HG03439 (cell line): Measurements from ENCODE around the gene KRTAP5-5.
"Not testable (repeated sequence)": the region's sequence is repeated elsewhere in the genome, so short reads cannot be mapped to it uniquely, and the experiment has no call there.

Experiments used
- ATAC-seq: cut with Tn5 transposase; IDR thresholded peaks from one replicate; pipeline ENCODE4 v1.9.1; 2021; ENCODE audit warnings: mild to moderate bottlenecking, moderate library complexity; ENCODE audit not compliant: unreplicated experiment

Gene KRTAP5-5

DNA sequence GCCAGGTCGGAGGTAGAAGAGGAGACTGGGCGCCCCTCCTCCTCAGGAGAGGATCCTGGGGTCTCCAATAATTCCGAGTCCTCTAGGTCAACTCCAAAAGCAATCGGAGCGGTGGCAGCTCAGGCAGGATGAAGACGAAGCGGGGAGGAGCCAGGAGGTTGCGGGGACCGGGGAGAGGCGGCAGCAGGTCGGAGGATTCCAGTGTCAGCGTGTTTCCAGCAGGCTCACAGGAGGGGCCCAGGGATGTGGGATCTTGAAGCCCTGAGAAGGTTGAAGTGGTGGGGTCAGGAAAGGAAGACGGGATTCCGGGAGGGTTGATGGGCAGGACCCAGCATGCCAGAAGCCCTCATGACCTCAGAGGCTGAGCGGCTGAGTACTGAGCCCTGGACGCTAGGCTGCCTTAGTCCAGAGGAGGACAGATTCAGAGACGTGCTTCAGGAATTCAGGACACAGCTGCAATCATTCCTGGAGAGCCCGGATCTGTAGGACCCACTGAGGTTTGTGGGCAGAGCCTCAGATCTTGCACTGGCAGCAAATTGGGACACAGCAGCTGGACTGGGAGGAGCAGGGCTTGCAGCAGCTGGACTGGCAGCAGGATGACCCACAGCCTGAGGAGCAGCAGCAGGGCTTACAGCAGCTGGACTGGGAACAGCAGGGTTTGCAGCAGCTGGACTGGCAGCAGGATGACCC lies 22.3 kb upstream of the KRTAP5-5 start:
- ATAC-seq, result not testable (repeated sequence)

GRCh38 chr11:1607901-1608300 lies 21.7 kb upstream of the KRTAP5-5 start:
- not testable (repeated sequence) for ATAC-seq

DNA sequence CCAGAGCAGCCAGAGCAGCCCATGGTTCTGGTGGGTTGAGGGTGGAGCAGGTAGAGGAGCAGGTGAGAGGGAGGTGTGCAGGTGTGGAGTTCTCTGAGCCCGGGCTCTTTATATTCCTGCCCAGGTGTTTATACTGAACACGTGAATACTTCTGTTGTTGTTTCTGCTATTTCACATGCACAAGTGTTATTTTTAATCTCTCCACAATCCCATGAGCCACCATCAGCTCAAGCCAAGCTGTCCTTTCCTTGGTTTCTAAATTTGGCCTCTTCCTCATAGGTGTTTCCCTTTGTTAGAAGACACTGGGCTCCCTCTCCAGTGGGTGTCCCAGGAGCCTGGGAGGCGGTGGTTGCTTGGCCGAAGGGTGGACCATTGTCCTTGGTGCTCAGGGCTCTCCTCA lies 21.2 kb upstream of the KRTAP5-5 start, which contains the start of gene KRTAP5-3:
Gene KRTAP5-3 (minus strand): TSS at position 101 of the 400 bp plus-strand sequence. CDS start 78 bp downstream, at position 23.
- no peak for ATAC-seq

GRCh38 chr11:1618231-1618630 lies 11.3 kb upstream of the KRTAP5-5 start:
- no peak for ATAC-seq

- no peak for ATAC-seq
These were observed 10.1 kb upstream of the KRTAP5-5 start for GRCh38 chr11:1619449-1619848.

- no peak for ATAC-seq
These were observed 7.5 kb upstream of the KRTAP5-5 start, which contains the start of gene KRTAP5-4 for GRCh38 chr11:1622086-1622485. KRTAP5-4 (minus strand) TSS chr11:1622138; CDS start chr11:1622093, 45 bp downstream.

- ATAC-seq, result no peak
These were observed 5.9 kb upstream of the KRTAP5-5 start for GRCh38 chr11:1623716-1624115.

DNA sequence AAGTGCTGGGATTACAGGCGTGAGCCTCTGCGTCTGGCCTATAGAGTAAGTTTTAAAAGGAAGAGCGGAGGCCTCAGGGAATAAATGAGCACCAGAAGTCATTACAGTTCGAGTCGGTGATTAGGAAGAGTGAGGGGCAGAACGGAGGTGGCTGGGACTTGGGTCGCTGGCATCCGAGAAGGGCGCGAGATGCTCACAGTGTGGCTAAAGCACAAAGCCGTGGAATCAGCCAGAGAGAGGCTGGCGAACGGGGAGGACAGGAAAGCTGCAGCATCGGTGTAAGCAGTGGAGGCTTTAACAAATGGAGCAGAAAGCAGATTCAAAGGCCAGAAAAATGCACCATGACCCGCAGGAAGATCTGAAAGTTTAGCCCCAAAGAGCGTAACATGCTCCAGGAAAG lies 5.0 kb upstream of the KRTAP5-5 start:
- no peak for ATAC-seq

GRCh38 chr11:1625541-1625940 lies 4.0 kb upstream of the KRTAP5-5 start:
- ATAC-seq, result no peak

GRCh38 chr11:1628506-1629325 lies 859 bp upstream of the KRTAP5-5 start:
- ATAC-seq, result no peak

DNA sequence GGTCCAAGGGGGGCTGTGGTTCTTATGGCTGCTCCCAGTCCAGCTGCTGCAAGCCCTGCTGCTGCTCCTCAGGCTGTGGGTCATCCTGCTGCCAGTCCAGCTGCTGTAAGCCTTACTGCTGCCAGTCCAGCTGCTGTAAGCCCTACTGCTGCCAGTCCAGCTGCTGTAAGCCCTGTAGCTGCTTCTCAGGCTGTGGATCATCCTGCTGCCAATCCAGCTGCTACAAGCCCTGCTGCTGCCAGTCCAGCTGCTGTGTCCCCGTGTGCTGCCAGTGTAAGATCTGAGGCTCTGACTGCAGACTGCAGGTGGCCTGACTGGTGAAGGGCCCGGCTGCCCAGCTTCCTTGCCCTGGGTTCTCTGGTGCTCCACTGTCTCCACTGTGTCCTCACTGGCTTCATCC lies 696 bp downstream of the KRTAP5-5 start:
- ATAC-seq, result no peak

DNA sequence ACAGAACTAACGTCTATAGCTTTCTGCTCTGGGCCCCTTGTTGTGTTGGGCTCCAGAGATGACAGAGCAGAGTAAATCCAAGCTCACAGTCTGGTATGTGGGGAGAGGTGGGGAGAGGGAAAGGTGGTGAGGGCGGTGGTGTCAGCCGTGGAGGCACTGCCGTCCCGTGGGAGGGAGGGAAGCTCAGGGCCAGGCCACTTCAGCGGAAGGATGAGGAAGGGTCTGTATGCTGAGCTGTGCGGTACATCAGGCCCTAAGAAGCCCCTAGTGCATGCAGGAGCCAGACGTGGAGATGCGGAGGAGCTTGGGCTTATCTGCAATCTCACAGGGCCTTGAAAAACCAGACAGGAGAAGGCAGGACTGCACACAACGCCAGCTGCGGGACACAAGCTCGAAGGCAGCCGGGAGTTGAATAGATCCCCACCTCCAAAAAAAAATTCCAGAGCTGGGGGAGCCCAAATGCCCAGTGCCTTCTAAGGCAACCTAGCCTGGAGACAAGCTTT lies 1.5 kb downstream of the KRTAP5-5 start:
- ATAC-seq, result no peak

GRCh38 chr11:1632053-1632714 lies 2.6 kb downstream of the KRTAP5-5 start:
- no peak for ATAC-seq

DNA sequence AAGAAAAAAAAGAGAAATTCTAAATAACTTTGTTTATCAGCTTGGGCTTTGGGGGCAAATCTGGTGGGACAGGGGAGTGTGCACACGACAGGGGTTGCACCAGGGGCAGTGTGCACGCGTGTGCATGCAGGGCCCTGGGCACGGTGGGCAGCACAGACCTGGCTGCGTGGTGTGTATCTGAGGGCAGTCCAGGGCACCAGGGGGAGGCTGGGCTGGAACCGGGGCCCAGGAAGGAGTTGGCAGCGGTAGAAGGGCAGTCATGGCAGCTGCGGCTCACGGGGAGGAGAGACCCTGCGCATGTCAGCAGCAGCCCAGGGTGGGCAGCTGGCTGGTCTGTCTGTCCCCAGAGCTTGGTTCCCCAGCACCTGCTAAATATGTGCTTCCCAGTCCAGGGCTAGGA lies 4.3 kb downstream of the KRTAP5-5 start:
- no peak for ATAC-seq

GRCh38 chr11:1636291-1636950 lies 6.8 kb downstream of the KRTAP5-5 start:
- no peak for ATAC-seq

- ATAC-seq, result no peak
These were observed 8.1 kb downstream of the KRTAP5-5 start for GRCh38 chr11:1637628-1638027.

DNA sequence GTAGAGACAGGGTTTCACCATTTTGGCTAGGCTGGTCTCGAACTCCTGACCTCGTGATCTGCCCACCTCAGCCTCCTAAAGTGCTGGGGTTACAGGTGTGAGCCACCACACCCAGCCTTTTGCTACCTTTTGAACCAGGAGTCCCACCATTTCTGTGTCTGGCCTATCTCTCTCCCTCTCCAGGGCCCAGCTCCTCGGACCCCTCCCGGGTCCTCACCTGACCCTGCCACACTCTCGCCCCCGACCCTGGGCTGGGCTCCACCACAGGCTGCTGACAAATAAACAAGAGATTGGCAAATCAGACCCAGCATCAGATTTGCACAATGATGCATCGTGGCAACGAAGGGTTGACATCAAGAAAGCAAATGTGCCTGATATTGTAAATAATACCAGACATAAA lies 8.8 kb downstream of the KRTAP5-5 start:
- no peak for ATAC-seq

- ATAC-seq, result no peak
These were observed 9.6 kb downstream of the KRTAP5-5 start for GRCh38 chr11:1639102-1639620.

- no peak for ATAC-seq
These were observed 10.1 kb downstream of the KRTAP5-5 start for GRCh38 chr11:1639666-1640065.

DNA sequence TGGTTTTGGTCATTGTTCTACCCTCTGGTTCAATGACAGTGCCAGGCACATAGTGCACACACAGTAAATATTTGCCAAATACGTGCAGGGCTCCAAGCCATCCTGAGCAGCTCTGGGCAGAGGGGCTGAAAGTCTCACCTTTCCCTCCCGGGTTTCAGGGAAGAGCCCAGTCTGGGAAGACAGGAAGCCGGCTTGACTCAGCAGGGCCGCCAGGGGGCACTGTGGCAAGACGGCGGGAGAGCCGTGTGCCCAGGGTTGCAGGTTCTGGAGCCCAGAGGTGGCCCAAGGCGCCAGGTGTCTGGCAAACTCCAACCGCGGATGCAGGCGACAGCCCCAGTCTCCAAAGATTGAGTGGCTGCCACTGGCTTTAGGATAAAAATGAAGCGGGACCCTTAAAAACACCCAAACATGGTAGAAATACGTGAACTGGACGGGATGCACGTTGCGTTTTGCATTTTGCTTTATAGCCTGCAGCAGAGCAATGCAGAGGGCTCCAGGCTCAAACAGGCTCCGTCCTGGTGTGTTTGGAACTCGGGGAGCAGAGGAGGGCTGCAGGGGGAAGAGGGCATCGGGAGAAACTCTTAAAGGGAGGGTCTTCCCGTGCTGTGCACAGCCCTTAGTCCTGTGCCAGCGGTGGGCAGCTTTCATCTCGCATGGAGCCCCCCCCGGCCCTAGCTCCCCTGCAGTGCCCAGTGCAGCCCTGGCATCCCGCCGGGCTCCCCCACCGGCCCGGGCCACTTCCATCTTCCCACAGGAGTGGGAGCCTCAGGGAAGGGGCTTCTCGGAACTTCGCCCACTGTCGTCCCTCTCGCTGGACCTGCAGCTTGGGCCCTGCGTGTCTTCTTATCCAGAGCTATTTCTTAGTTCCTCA lies 10.7 kb downstream of the KRTAP5-5 start:
- ATAC-seq, result no peak
